GM12801 (cell line): Measurements from ENCODE around the gene SLC14A1.

ENCODE experiments used
- TF ChIP-seq, protein P1 (sequence below): IDR thresholded peaks from one replicate; pipeline ENCODE4 v1.5.1; 2011; ENCODE audit warnings: control low read depth; ENCODE audit not compliant: insufficient read length; ENCODE audit errors: extremely low read depth

SLC14A1 gene

DNA sequence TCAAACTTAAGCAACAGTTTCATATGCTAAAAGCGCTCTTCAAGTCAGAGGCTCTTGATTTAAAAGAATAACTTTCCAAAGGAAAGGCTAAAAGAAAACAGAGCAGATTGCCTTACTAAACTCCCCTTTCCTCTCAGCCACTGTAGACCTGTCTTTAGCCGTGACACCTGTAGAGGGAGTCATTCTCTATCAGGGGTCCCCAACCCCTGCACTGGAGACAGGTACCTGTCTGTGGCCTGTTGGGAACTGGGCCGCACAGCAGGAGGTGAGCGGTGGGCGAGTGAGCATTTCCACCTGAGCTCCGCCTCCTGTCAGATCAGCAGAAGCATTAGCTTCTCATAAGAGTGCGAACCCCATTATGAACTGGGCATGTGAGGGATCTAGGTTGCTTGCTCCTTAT lies 9.6 kb downstream of the SLC14A1 start:
- TF ChIP-seq, protein P1, sequence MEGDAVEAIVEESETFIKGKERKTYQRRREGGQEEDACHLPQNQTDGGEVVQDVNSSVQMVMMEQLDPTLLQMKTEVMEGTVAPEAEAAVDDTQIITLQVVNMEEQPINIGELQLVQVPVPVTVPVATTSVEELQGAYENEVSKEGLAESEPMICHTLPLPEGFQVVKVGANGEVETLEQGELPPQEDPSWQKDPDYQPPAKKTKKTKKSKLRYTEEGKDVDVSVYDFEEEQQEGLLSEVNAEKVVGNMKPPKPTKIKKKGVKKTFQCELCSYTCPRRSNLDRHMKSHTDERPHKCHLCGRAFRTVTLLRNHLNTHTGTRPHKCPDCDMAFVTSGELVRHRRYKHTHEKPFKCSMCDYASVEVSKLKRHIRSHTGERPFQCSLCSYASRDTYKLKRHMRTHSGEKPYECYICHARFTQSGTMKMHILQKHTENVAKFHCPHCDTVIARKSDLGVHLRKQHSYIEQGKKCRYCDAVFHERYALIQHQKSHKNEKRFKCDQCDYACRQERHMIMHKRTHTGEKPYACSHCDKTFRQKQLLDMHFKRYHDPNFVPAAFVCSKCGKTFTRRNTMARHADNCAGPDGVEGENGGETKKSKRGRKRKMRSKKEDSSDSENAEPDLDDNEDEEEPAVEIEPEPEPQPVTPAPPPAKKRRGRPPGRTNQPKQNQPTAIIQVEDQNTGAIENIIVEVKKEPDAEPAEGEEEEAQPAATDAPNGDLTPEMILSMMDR: no peak

DNA sequence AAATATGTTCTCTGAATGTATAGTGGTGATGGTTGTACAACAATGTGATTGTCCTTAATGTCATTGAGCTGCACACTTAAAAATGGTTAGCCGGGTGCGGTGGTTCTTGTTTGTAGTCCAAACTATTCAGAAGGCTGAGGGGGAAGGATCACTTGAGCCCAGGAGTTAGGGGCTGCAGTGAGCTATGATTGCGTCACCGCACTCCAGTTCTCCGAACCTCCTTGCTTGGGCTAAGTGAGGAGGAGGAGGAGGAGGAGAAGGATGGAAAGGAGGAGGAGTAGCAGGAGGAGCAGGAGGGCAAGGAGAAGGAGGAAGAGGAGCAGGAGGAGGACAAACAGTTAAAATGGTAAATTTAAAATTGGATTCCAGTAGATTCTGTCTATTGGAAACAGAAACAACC lies 10.5 kb downstream of the SLC14A1 start:
- TF ChIP-seq, protein P1: no peak

DNA sequence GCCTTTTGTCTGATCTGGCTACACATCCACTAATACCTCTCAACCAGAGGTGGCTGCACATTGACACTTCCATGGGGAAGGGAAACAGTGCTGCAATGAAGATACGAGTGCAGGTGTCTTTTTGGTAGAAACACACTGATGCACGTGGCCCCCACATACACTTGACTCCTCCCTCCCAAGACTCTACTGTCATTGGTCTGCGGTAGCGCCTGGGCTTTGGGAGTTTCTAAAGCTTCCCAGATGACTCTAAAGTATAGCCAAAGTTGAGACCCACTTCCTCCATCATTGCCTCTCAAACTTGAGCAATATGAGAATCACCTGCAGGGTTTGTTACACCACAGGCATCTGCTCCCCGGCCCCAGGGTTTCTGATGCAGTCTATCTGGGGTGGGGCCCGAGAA lies 11.0 kb downstream of the SLC14A1 start:
- TF ChIP-seq, protein P1: no peak

DNA sequence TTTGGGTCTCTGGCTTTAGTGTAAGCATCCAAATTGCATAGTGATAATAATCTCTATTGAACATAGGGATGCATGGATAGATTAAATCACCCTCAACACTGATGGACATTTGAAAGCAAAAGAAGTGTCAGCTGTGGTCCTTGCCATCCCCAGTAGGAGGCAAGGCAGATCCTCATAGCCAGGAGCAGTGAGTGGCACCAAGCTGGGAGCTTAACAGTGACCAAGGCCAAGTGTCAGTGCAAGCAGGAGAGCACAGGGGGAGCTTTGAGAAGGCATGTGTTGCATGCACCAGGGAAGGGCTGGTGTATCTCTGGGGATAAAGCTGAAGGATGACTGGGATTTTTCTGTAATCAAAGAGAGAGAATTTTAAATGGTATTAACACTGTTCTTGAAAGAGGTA lies 14.7 kb downstream of the SLC14A1 start:
- TF ChIP-seq, protein P1: no peak

DNA sequence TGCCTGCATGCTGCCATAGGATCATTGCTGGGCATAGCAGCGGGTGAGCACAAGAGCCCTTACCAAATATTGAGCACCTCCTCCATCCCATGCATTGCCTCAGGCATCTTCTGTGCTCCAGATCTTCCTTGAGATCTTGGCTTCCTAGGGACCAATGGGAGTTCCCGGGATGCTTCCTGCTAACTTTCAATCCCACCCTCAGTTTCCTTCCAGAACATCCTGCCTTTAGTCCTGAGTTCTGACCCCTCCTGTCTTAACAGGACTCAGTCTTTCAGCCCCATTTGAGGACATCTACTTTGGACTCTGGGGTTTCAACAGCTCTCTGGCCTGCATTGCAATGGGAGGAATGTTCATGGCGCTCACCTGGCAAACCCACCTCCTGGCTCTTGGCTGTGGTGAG lies 15.3 kb downstream of the SLC14A1 start:
- TF ChIP-seq, protein P1: no peak

DNA sequence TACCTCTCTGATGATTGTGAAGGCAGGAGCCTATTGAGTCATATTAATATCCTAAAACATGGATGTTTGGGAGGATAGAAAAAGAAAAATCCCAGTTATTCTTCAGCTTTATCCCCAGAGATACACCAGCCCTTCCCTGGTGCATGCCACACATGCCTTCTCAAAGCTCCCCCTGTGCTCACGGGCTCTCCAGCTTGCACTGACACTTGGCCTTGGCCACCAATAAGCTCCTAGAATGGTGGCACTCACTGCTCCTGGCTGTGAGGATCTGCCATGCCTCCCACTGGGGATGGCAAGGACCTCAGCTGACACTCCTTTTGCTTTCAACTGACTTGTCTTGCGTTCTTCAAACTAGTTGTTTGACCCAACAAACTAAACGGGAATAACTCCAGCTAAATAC lies 15.9 kb downstream of the SLC14A1 start:
- TF ChIP-seq, protein P1: no peak

DNA sequence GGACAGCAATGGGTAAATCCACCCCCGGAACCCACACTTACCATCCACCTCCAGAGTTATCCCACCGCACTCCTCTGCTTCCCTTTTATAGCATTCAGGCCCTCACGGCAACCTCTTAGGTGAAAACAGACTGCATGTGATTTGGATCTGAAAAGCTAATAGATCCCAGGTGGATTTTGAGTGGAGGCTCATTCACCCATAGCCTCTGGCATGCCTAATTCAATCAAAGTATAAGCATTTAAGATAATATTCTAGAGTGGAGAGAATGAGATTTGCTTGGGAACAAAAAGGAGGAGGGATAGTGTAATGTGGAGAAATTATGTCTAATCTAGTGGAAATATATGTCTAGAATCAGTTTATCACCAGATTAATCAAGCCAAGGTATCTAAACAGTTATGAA lies 17.1 kb downstream of the SLC14A1 start:
- TF ChIP-seq, protein P1: no peak
